Epithelial cell of proximal tubule (primary cell): ENCODE data around the gene ZNF646. TPM values are rescaled to one million over a fixed set of nuclear protein-coding genes. Genes with fewer than 3 reads are reported as not detected.

ENCODE experiments used
- DNase-seq: peaks from one replicate; pipeline ENCODE4 v3.0.0-alpha.2; 2011; ENCODE audit warnings: low read depth
- H3K4me3 ChIP-seq: 2 replicates; pipeline ENCODE4 v1.5.1; 2011; ENCODE audit warnings: low read depth, mild to moderate bottlenecking, low read length
- CTCF ChIP-seq: conservative IDR thresholded peaks from 2 replicates; pipeline ENCODE4 v1.5.1; 2012; ENCODE audit warnings: low read depth, mild to moderate bottlenecking, low read length
- total RNA-seq: library from RNA; depleted of rRNA; stranded (reverse); fragments of >200 nt; gene quantifications from 2 replicates; pipeline ENCODE4 v1.2.3, GENCODE V29; 2015

The ZNF646 gene
- total RNA-seq, 1 donor from 2014 or later, result 13.5 TPM

- no peak for DNase-seq
- no peak for TF ChIP-seq CTCF
- H3K4me3 ChIP-seq, result no peak overlapping the region
Measured at GRCh38 chr16:31063843-31064611, 10.2 kb upstream of the ZNF646 start.

DNA sequence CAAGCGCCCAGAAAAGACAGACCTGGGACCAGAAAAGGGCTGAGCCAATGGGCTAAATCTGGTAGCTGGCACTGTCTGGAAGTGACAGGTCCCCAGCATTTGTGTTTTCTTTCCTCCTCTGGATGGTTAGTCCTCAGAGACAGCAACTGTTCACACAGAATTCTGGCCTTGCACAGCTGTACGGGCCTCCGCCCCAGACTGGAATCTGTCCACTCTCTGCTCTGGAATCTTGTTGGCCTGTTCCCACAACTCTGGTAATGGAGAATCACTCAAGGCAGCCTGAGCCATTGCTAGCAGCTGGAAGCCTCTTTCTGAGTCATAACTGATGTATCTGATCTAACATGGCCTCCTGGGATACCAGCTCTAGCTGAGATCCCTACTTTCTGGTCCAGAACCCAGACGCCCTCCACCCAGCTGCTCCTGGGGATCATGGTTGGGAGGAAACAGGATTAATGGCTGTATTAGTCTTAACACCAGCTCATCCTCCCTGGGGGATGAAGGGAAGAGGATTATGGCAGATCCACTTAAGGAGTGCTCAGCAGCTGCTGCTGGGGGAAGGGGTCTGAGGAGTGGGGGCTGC lies 9.2 kb upstream of the ZNF646 start:
- TF ChIP-seq CTCF, result no peak
- no peak for DNase-seq
- no peak overlapping the region for H3K4me3 ChIP-seq

GRCh38 chr16:31067342-31067741 lies 6.9 kb upstream of the ZNF646 start:
- no peak overlapping the region for H3K4me3 ChIP-seq
- no peak for TF ChIP-seq CTCF
- DNase-seq, result no peak

DNA sequence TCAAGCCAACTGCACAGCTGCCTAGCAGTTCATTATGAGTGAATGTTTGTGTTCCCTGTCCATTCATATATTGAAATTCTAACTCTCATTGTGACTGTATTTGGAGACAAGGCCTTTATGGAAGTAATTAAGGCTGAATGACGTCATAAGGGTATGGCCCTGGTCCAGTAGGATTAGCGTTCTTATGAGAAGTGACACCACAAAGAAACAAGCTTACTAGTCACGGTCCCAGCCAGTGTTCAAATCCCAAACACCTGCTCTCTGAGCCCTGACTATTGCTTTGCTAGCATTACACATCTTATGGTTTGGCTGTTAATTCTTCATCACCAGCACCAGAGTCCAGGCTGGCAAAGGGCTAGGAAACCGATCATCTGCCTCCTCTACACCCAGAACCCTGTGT lies 2.4 kb upstream of the ZNF646 start:
- peak overlapping the region; percentile 81 for H3K4me3 ChIP-seq
- TF ChIP-seq CTCF, result no peak
- no peak for DNase-seq

DNA sequence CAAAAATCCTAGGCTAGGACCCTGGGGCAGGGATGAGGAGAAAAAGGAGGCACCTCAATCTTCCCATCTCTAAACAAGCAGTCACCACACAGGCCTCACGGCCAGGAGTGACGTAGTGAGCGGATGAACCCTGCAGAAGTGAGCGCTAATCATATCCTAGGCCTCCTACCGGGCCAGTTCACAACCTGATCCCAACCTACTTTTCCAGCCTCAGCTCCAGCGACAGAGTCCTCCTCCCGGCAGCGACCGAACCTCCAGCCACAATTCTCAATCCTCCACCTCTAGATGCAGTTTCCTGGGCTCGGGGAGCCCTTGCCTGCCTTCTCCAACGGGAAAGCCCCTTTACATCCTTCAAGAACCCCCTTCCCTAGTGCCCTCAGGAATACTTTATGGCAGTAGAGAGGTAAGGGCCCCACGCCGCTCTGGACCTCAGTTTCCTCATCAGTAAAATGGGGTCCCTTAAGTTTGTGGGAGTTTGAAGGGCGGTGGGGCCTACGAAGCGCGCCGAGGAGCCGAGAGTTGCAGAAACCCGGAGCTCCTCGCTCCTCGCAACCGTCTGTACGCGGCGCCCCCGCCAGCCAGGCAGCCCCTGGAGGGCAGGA lies 1.6 kb upstream of the ZNF646 start:
- H3K4me3 ChIP-seq, result peak overlapping the region; percentile 81
- DNase-seq, result no peak
- peak; percentile 2 for TF ChIP-seq CTCF

DNA sequence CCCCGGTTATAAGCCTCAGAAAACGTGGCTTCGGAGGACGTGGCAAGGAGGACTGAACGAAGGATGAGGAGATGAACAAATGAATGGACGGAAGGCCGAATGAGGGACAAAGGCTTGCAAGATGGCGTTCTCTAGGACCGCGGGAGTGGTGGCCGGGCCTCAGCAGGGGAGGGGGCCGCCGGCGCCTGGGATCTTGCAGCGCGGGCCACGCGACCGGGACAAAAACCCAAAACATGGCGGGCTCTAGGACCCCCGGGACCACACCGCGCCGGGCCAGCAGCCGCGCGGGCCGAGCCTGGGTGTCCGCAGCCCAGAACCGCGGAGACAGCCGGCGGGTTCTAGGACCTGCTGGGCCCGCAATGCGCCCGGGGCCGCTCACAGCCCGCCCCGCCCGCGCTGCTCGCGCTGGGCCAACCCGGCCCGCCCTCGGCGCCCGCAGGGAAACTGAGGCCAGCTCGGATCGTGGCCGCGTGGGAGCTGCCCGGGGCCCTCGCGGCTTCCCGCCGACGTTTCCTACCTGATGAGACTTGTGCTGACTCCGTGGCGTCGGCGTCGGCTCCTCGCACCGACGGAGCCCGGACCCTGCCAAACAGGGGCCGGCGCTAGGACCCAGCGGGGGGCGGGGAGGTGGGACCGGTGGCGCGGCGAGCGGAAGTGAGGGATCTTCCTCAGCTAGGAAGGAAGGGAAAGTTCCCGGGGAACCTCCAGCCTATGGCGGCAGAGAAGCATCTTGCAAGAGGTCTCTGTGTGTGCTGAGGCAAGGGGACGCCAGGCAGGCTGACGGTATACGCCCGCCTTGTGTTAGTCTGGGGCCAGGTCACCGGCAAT lies 866 bp upstream of the ZNF646 start:
- TF ChIP-seq CTCF, result no peak
- peak overlapping the region; percentile 81 for H3K4me3 ChIP-seq
- no peak for DNase-seq
